Thoracic aorta (tissue), 2 donors: ENCODE data around the gene RAB12. TPM values are rescaled to one million over a fixed set of nuclear protein-coding genes. Genes with fewer than 3 reads are reported as not detected.

ENCODE experiments used
- ATAC-seq: fragments of 150-250 bp; one replicate; pipeline ENCODE4 v1.8.0; 2017; ENCODE audit warnings: low read depth; ENCODE audit not compliant: insufficient number of reproducible peaks, low FRiP score
- DNase-seq: peaks from one replicate; pipeline ENCODE4 v3.0.0-alpha.2; 2020; ENCODE audit warnings: low spot score
- H3K27ac ChIP-seq, 2 donors: fragments of 200-600 bp; sonication (generic); 1 replicate in 1 of 2; 2 replicates in 1 of 2; pipeline ENCODE4 v1.5.1; 2016; ENCODE audit warnings: mild to moderate bottlenecking in 2 of 2, moderate library complexity in 2 of 2
- H3K27me3 ChIP-seq: fragments of 200-600 bp; sonication (generic); replicated peaks from 2 replicates; pipeline ENCODE4 v1.6.0; 2016; ENCODE audit warnings: mild to moderate bottlenecking; ENCODE audit not compliant: insufficient read depth
- H3K36me3 ChIP-seq: fragments of 200-600 bp; sonication (generic); one replicate; pipeline ENCODE4 v1.5.1; 2016
- H3K4me1 ChIP-seq, 2 donors: fragments of 200-600 bp; sonication (generic); 1 replicate in 1 of 2; 2 replicates in 1 of 2; pipeline versions ENCODE4 v1.5.1 to v1.6.0; 2016; ENCODE audit warnings: low read depth in 2 of 2, mild to moderate bottlenecking in 1 of 2; ENCODE audit not compliant: control insufficient read depth in 1 of 2
- H3K4me3 ChIP-seq: fragments of 200-600 bp; sonication (generic); 2 replicates; pipeline ENCODE4 v1.5.1; 2016; ENCODE audit warnings: mild to moderate bottlenecking
- H3K9me3 ChIP-seq: fragments of 200-600 bp; sonication (generic); 2 replicates; pipeline ENCODE4 v1.5.1; 2016
- total RNA-seq, 2 donors: library from RNA; depleted of rRNA; stranded (reverse); fragments of >200 nt; gene quantifications; one replicate each; pipeline versions ENCODE4 v1.1.0 to v1.2.3, GENCODE V29; 2016
- TF ChIP-seq, protein P1 (sequence below): fragments of 200-600 bp; sonication (generic); IDR thresholded peaks from one replicate; pipeline ENCODE4 v1.5.1; 2019; ENCODE audit warnings: antibody characterized with exemption

Gene RAB12
- total RNA-seq, 2 donors from 2014 or later: 40.1 to 55.0 TPM

DNA sequence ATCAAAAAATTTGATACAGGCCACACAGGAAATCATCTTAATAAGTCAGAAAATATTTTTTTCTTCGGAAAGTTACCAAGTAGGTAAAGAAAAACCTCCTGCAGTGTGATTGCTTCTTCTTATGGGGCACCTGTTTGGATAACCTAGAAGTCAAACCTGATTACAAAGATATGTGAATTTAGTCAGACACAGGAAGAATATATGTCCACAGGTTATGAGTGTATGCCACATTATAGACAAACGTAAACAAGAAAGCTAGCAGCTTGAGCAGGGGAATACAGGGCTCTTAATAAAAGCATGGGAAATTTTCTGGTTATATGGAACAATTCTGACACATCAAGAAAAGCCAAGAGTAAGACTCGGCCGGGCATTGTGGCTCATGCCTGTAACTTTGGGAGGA, 60.3 kb downstream of the RAB12 start:
- Histone ChIP-seq H3K4me1 (no peaks in the 10 kb centered on the region), H3K27me3 (no peaks in the 10 kb centered on the region), H3K27ac (no peak overlapping the region), H3K9me3 (no peaks in the 10 kb centered on the region), H3K4me3 (no peak overlapping the region), H3K36me3 (no peaks in the 10 kb centered on the region)
- DNase-seq (no peak), ATAC-seq (no peak)
- TF ChIP-seq, protein P1, sequence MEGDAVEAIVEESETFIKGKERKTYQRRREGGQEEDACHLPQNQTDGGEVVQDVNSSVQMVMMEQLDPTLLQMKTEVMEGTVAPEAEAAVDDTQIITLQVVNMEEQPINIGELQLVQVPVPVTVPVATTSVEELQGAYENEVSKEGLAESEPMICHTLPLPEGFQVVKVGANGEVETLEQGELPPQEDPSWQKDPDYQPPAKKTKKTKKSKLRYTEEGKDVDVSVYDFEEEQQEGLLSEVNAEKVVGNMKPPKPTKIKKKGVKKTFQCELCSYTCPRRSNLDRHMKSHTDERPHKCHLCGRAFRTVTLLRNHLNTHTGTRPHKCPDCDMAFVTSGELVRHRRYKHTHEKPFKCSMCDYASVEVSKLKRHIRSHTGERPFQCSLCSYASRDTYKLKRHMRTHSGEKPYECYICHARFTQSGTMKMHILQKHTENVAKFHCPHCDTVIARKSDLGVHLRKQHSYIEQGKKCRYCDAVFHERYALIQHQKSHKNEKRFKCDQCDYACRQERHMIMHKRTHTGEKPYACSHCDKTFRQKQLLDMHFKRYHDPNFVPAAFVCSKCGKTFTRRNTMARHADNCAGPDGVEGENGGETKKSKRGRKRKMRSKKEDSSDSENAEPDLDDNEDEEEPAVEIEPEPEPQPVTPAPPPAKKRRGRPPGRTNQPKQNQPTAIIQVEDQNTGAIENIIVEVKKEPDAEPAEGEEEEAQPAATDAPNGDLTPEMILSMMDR: no peak

DNA sequence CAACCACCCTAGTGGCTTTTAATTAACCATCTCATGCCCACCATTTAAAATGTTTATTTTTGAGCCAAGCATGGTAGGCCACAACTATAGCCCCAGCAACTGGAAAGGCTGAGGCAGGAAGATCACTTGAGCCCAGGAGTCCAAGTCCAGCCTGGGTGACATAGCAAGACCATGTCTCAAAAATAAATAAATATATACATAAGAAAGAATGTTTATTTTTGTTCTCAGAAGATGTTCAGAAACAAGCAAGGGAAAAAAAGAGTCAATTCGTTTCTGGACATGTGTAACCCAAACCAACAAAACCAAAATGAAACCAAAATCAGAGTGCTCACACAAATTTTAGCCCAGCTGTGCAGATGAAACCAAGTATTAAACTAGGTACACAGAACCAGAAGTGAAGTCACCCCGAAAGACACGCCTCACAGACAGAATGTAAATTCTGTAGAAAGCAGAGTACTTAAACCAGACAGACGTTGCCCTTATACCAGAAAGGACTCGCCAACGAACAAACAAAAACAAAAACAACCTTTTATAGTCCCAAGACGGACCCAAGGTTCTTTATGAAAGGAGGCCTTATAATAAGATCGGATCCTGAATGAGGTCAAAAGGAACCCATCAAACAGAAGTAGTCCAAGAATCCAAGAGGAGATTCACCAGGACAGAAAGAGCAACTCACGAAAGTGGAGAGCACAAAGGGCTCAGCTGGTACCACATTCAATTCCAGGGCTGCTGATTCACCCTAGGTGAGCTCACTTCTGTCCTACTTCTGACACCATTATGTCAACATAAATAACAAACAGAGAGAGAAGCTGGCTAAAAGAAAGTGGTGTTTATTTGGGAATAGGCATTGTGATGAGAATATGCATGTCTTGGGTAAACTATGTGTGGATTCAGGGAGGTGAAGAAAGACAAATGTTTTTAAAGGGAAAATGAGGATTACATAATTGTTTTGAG, 64.3 kb downstream of the RAB12 start:
- Histone ChIP-seq H3K27me3 (no peaks in the 10 kb centered on the region), H3K36me3 (no peaks in the 10 kb centered on the region), H3K9me3 (no peaks in the 10 kb centered on the region), H3K4me3 (no peak overlapping the region), H3K4me1 (peaks cover 0 to 8% of the 10 kb centered on the region in 2 donors), H3K27ac (no peak overlapping the region)
- ATAC-seq (no peak), DNase-seq (no peak)
- TF ChIP-seq, protein P1: no peak

DNA sequence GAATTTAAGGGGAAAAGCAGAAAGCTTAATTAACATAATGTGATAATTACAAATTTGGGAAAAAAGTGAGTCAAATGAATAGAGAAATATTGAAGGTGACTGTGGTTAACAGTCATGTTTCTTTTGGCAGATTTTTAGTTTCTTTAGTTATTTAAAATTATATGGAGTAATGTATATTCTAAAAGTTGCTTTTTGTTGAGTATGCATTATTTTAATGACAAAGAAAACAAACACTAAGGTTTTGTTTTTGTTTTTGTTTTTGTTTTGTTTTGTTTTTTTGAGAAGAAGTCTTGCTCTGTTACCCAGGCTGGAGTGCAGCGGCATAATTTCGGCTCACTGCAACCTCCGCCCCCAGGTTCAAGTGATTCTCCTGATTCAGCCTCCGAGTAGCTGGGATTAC, 65.8 kb downstream of the RAB12 start:
- Histone ChIP-seq H3K27ac (no peak overlapping the region), H3K4me3 (no peak overlapping the region), H3K4me1 (peaks cover 0 to 8% of the 10 kb centered on the region in 2 donors), H3K36me3 (no peaks in the 10 kb centered on the region), H3K9me3 (no peaks in the 10 kb centered on the region), H3K27me3 (no peaks in the 10 kb centered on the region)
- TF ChIP-seq, protein P1: no peak
- ATAC-seq (no peak), DNase-seq (no peak)

DNA sequence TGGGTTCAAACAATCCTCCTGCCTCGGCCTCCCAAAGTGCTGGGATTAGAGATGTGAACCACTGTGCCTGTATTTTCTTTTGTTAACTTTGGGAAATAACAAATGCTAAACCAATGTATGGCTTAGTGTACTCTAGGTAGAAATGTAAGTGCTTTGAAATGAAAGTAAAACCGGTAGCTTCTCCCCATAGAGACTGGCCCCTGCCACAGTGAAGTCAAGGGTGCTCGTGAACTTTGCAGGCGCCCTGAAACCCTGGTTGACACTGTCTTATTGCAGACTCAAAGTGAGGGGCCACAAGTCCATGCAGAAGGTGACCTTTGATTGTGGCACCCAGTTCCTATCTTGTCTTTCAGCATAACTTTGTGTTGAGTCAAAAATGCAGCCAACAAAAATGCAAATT, 72.0 kb downstream of the RAB12 start:
- no peaks in the 10 kb centered on the region for H3K9me3 ChIP-seq
- DNase-seq (no peak), ATAC-seq (no peak)
- no peak overlapping the region for H3K4me3 ChIP-seq
- TF ChIP-seq, protein P1: no peak
- peaks cover 0 to 2% of the 10 kb centered on the region in 2 donors for H3K4me1 ChIP-seq
- H3K27me3 ChIP-seq: no peaks in the 10 kb centered on the region
- H3K36me3 ChIP-seq: no peaks in the 10 kb centered on the region
- H3K27ac ChIP-seq: no peak overlapping the region

DNA sequence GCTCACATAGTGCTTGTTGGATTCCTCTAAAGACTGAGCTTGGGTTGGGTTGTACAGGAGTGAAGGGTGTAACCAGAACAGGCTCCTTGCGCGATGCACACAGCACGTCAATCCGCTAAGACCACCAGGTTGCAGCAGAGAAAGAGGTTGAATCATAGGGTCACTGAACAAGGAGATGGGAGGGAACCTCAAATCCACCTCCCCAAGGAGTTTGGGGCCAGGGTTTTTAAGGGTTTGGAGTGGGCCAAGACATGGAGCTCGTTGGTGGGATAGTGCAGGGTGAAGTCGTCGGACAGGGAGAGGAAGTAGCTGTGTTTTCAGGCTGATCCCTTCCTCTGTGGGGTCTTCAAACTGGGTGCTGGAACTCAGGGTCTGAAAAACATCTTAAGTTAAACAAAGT, 75.3 kb downstream of the RAB12 start:
- Histone ChIP-seq H3K27me3 (no peaks in the 10 kb centered on the region), H3K4me1 (no peaks in the 10 kb centered on the region), H3K27ac (no peak overlapping the region), H3K4me3 (no peak overlapping the region), H3K9me3 (no peaks in the 10 kb centered on the region), H3K36me3 (no peaks in the 10 kb centered on the region)
- DNase-seq (no peak), ATAC-seq (no peak)
- TF ChIP-seq, protein P1: no peak
